Omental fat pad (tissue), 4 donors: ENCODE measurements around the gene UBE2V1. TPM values are rescaled to one million over a fixed set of nuclear protein-coding genes. Genes with fewer than 3 reads are reported as not detected.
"Not testable (repeated sequence)": the region's sequence is repeated elsewhere in the genome, so short reads cannot be mapped to it uniquely, and the experiment has no call there.

Experiments
- ATAC-seq: fragments of 150-250 bp; one replicate; pipeline ENCODE4 v1.9.1; 2016; ENCODE audit warnings: mild to moderate bottlenecking, moderate library complexity; ENCODE audit not compliant: low FRiP score
- DNase-seq: peaks from one replicate; pipeline ENCODE4 v3.0.0-alpha.2; 2019; ENCODE audit warnings: low spot score
- CTCF ChIP-seq, 3 donors: fragments of 450-650 bp; IDR thresholded peaks; one replicate each; pipeline ENCODE4 v1.5.1; 2016 to 2017; ENCODE audit warnings: antibody characterized with exemption in 3 of 3, mild to moderate bottlenecking in 3 of 3, moderate library complexity in 2 of 3
- total RNA-seq, 4 donors: library from RNA; depleted of rRNA; stranded (reverse); fragments of >200 nt; gene quantifications; one replicate each; pipeline ENCODE4 v1.1.0, GENCODE V29; 2016

UBE2V1 gene
- 100 to 1,000 TPM in 1 of 4 donors, 10 to 100 TPM in 3; 63.2 to 100 (median 72.6) TPM for total RNA-seq

GRCh38 chr20:50112512-50113419 is at the start of gene UBE2V1:
Gene UBE2V1, minus strand, starts transcription at chr20:50113150. Its CDS starts 22 bp downstream, at chr20:50113128.
- DNase-seq (peak; percentile 71), ATAC-seq (peak; percentile 80)
- no peak for TF ChIP-seq CTCF (IDR thresholded peaks at IDR 0.05)

GRCh38 chr20:50161494-50161893 is 48.5 kb upstream of the UBE2V1 start:
- DNase-seq, ATAC-seq: not testable (repeated sequence)

- ATAC-seq, result peak; percentile 95
- TF ChIP-seq CTCF (IDR thresholded peaks at IDR 0.05), result no peak
- no peak for DNase-seq
Observed at GRCh38 chr20:50153500-50154377, 40.8 kb upstream of the UBE2V1 start, which contains the start of gene PEDS1. Gene PEDS1, minus strand, starts transcription at chr20:50153723. Its CDS starts 86 bp downstream, at chr20:50153637.

GRCh38 chr20:50153153-50153499 is 40.2 kb upstream of the UBE2V1 start:
- DNase-seq (no peak), ATAC-seq (no peak)
- no peak for TF ChIP-seq CTCF (IDR thresholded peaks at IDR 0.05)

GRCh38 chr20:50152394-50153152 is 39.6 kb upstream of the UBE2V1 start:
- no peak for ATAC-seq
- no peak for DNase-seq
- TF ChIP-seq CTCF (IDR thresholded peaks at IDR 0.05), result no peak

GRCh38 chr20:50151034-50151743 is 38.2 kb upstream of the UBE2V1 start:
- no peak for DNase-seq
- no peak for ATAC-seq
- no peak for TF ChIP-seq CTCF (IDR thresholded peaks at IDR 0.05)
